HepG2 (cell line): ENCODE measurements around the gene WNT3A. TPM values are rescaled to one million over a fixed set of nuclear protein-coding genes. Genes with fewer than 3 reads are reported as not detected.

Source experiments
- ARNT2 ChIP-seq: sonication (generic); formaldehyde crosslinking; IDR thresholded peaks from 2 replicates; pipeline ENCODE4 v1.8.0; 2022; ENCODE audit warnings: mild to moderate bottlenecking, low read depth, missing genetic modification reagents, moderate library complexity
- HDAC1 ChIP-seq: sonication (generic); formaldehyde crosslinking; IDR thresholded peaks from 2 replicates; pipeline ENCODE4 v1.5.1; 2020; ENCODE audit warnings: mild to moderate bottlenecking, missing genetic modification reagents
- JDP2 ChIP-seq: sonication (generic); formaldehyde crosslinking; IDR thresholded peaks from 2 replicates; pipeline ENCODE4 v1.8.1; 2022; ENCODE audit warnings: missing genetic modification reagents, borderline replicate concordance
- KDM6A ChIP-seq: IDR thresholded peaks from 2 replicates; pipeline ENCODE4 v1.6.1; 2016; ENCODE audit warnings: low read depth
- MED13 ChIP-seq: sonication (generic); formaldehyde crosslinking; IDR thresholded peaks from 2 replicates; pipeline ENCODE4 v1.5.0; 2020; ENCODE audit warnings: missing genetic modification reagents
- NCOA2 ChIP-seq: sonication (generic); formaldehyde crosslinking; IDR thresholded peaks from 2 replicates; pipeline ENCODE4 v1.8.0; 2022; ENCODE audit warnings: inconsistent platforms
- NCOA5 ChIP-seq: sonication (generic); formaldehyde crosslinking; IDR thresholded peaks from 2 replicates; pipeline ENCODE4 v1.4.0; 2020; ENCODE audit warnings: missing genetic modification reagents
- NR2F6 ChIP-seq, 2 experiments: IDR thresholded peaks; 2 replicates each; pipeline ENCODE4 v1.6.1; 2016; ENCODE audit warnings: antibody characterized with exemption in 1 of 2, mild to moderate bottlenecking in 1 of 2
- POLR2G ChIP-seq: fragments of 200-400 bp; formaldehyde crosslinking; IDR thresholded peaks from 2 replicates; pipeline ENCODE4 v1.6.1; 2018; ENCODE audit warnings: mild to moderate bottlenecking, low read depth, low read length, moderate library complexity
- RNF2 ChIP-seq: fragments of 450-650 bp; conservative IDR thresholded peaks from 2 replicates; pipeline ENCODE4 v1.6.1; 2016; ENCODE audit warnings: low read depth
- RXRB ChIP-seq: IDR thresholded peaks from 2 replicates; pipeline ENCODE4 v1.6.1; 2016; ENCODE audit warnings: borderline replicate concordance, missing genetic modification reagents, missing compliant biosample characterization
- ZFY ChIP-seq: sonication (generic); formaldehyde crosslinking; IDR thresholded peaks from 2 replicates; pipeline ENCODE4 v1.4.0; 2020; ENCODE audit warnings: missing genetic modification reagents
- ZNF143 ChIP-seq: sonication (generic); formaldehyde crosslinking; IDR thresholded peaks from 2 replicates; pipeline ENCODE4 v1.4.0; 2020; ENCODE audit warnings: missing genetic modification reagents
- ZNF274 ChIP-seq: sonication (generic); formaldehyde crosslinking; IDR thresholded peaks from 2 replicates; pipeline ENCODE4 v1.5.1; 2020; ENCODE audit warnings: mild to moderate bottlenecking, missing genetic modification reagents
- ZNF761 ChIP-seq: sonication (generic); formaldehyde crosslinking; conservative IDR thresholded peaks from 2 replicates; pipeline ENCODE4 v1.4.0; 2020; ENCODE audit warnings: mild to moderate bottlenecking, missing genetic modification reagents
- ZNF780A ChIP-seq: sonication (generic); formaldehyde crosslinking; IDR thresholded peaks from 2 replicates; pipeline ENCODE4 v1.8.0; 2022; ENCODE audit warnings: mild to moderate bottlenecking, missing genetic modification reagents, moderate library complexity
- ZNF782 ChIP-seq: sonication (generic); formaldehyde crosslinking; IDR thresholded peaks from 2 replicates; pipeline ENCODE4 v1.4.0; 2020; ENCODE audit warnings: missing genetic modification reagents, mild to moderate bottlenecking, borderline replicate concordance
- polyA plus RNA-seq, 8 experiments: library from polyadenylated mRNA; depleted of rRNA in 3 of 8; stranded (reverse) in 7 of 8; unstranded in 1 of 8; fragments of >200 nt; fragmentation: Illumina TruSeq in 4 of 8; extraction: Trizol in 4 of 8; gene quantifications; 2 replicates each; pipeline versions ENCODE4 v1.2.1 to v1.2.3, GENCODE V29; 2011 to 2016; ENCODE audit warnings: low read depth in 4 of 8, missing spikeins in 1 of 8, mixed read lengths in 1 of 8; ENCODE audit not compliant: insufficient read depth in 1 of 8
- total RNA-seq, 5 experiments: library from RNA; depleted of rRNA; stranded (reverse); fragments of >200 nt; fragmentation: Illumina TruSeq; extraction: Trizol; gene quantifications; 2 replicates each; pipeline ENCODE4 v1.2.3, GENCODE V29; 2016; ENCODE audit warnings: low read depth in 1 of 5
- TF ChIP-seq, protein P1 (sequence below): sonication (generic); formaldehyde crosslinking; IDR thresholded peaks from 2 replicates; pipeline ENCODE4 v1.5.0; 2020; ENCODE audit warnings: mild to moderate bottlenecking, missing genetic modification reagents
- TF ChIP-seq, protein P2 (sequence below): sonication (generic); formaldehyde crosslinking; IDR thresholded peaks from 2 replicates; pipeline ENCODE4 v1.4.0; 2020; ENCODE audit warnings: missing genetic modification reagents, borderline replicate concordance
- TF ChIP-seq, protein P3 (sequence below): sonication (generic); formaldehyde crosslinking; IDR thresholded peaks from 2 replicates; pipeline ENCODE4 v1.4.0; 2020; ENCODE audit warnings: missing genetic modification reagents
- TF ChIP-seq, protein P4 (sequence below): sonication (generic); formaldehyde crosslinking; IDR thresholded peaks from 2 replicates; pipeline ENCODE4 v1.5.0; 2020; ENCODE audit warnings: missing genetic modification reagents

WNT3A gene
- total and polyA plus RNA-seq, 2 of the 13 experiments (the other 11 are each of a cell fraction or from before 2014, with no cell fraction given): not detected

DNA sequence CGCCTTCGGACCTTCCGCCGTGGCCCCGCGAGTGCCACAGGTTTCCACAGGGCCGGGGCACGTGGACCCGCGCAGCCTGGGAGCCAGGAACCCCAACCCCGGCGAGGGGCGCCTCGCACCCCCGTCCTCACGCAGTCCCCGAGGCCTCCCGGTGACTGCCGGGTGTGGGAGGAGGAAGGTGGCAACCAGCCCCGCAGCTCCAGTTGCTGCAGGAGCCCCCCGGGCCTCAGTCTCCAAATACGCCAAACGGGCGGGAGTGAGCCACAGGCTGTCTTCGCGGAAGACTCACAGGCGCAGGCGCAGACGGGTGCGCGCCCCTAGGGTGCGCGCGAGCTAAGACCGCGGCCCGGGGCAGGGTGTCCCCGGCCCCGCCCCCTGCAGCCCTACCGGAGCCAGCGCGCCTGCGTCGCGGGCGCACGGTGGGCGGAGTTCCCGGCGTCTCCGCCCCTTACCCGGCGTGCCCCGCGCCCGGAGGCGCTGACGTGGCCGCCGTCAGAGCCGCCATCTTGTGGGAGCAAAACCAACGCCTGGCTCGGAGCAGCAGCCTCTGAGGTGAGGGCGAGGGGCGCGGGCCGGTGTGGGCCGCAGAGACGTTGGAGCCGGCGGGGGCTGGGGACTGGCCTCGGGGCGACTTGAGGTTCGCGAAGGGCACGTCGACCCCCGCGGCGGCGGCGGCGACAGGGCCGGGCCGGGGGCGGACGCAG, 75.6 kb downstream of the WNT3A start, which contains the start of gene ARF1 (continued):
- TF ChIP-seq RNF2 (peak; percentile 73; the same call in 1 of the 2 replicates), ZNF761 (CRISPR knock-in tag) (peak; percentile 68; the same call in 1 of the 2 replicates), POLR2G (peak; percentile 83), RXRB (CRISPR knock-in tag) (no peak), ZNF143 (CRISPR knock-in tag) (peak; percentile 88), ZFY (CRISPR knock-in tag) (peak; percentile 93), ZNF780A (peak; percentile 79; the same call in 1 of the 2 replicates), JDP2 (CRISPR knock-in tag) (peak; percentile 40; the same call in 1 of the 2 replicates), HDAC1 (peak; percentile 82), ARNT2 (CRISPR knock-in tag) (peak; percentile 54; the same call in 1 of the 2 replicates), NR2F6 (IDR thresholded peaks at IDR 0.05) (no peak), NR2F6 (CRISPR knock-in tag; IDR thresholded peaks at IDR 0.05) (no peak), ZNF782 (CRISPR knock-in tag) (peak; percentile 32; the same call in 1 of the 2 replicates), ZNF274 (peak; percentile 78; the same call in 1 of the 2 replicates), MED13 (CRISPR knock-in tag) (0 out of 2 replicates have a peak, but pooled peaks have one; percentile 20), KDM6A (no peak), NCOA2 (0 out of 2 replicates have a peak, but pooled peaks have one; percentile 51), NCOA5 (CRISPR knock-in tag) (no peak)
- TF ChIP-seq, protein P1, sequence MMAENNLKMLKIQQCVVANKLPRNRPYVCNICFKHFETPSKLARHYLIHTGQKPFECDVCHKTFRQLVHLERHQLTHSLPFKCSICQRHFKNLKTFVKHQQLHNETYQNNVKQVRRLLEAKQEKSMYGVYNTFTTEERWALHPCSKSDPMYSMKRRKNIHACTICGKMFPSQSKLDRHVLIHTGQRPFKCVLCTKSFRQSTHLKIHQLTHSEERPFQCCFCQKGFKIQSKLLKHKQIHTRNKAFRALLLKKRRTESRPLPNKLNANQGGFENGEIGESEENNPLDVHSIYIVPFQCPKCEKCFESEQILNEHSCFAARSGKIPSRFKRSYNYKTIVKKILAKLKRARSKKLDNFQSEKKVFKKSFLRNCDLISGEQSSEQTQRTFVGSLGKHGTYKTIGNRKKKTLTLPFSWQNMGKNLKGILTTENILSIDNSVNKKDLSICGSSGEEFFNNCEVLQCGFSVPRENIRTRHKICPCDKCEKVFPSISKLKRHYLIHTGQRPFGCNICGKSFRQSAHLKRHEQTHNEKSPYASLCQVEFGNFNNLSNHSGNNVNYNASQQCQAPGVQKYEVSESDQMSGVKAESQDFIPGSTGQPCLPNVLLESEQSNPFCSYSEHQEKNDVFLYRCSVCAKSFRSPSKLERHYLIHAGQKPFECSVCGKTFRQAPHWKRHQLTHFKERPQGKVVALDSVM (CRISPR knock-in tag): peak; percentile 36; the same call in 1 of the 2 replicates
- TF ChIP-seq, protein P2, sequence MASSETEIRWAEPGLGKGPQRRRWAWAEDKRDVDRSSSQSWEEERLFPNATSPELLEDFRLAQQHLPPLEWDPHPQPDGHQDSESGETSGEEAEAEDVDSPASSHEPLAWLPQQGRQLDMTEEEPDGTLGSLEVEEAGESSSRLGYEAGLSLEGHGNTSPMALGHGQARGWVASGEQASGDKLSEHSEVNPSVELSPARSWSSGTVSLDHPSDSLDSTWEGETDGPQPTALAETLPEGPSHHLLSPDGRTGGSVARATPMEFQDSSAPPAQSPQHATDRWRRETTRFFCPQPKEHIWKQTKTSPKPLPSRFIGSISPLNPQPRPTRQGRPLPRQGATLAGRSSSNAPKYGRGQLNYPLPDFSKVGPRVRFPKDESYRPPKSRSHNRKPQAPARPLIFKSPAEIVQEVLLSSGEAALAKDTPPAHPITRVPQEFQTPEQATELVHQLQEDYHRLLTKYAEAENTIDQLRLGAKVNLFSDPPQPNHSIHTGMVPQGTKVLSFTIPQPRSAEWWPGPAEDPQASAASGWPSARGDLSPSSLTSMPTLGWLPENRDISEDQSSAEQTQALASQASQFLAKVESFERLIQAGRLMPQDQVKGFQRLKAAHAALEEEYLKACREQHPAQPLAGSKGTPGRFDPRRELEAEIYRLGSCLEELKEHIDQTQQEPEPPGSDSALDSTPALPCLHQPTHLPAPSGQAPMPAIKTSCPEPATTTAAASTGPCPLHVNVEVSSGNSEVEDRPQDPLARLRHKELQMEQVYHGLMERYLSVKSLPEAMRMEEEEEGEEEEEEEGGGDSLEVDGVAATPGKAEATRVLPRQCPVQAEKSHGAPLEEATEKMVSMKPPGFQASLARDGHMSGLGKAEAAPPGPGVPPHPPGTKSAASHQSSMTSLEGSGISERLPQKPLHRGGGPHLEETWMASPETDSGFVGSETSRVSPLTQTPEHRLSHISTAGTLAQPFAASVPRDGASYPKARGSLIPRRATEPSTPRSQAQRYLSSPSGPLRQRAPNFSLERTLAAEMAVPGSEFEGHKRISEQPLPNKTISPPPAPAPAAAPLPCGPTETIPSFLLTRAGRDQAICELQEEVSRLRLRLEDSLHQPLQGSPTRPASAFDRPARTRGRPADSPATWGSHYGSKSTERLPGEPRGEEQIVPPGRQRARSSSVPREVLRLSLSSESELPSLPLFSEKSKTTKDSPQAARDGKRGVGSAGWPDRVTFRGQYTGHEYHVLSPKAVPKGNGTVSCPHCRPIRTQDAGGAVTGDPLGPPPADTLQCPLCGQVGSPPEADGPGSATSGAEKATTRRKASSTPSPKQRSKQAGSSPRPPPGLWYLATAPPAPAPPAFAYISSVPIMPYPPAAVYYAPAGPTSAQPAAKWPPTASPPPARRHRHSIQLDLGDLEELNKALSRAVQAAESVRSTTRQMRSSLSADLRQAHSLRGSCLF (CRISPR knock-in tag): 0 out of 2 replicates have a peak, but pooled peaks have one; percentile 51
- TF ChIP-seq, protein P3, sequence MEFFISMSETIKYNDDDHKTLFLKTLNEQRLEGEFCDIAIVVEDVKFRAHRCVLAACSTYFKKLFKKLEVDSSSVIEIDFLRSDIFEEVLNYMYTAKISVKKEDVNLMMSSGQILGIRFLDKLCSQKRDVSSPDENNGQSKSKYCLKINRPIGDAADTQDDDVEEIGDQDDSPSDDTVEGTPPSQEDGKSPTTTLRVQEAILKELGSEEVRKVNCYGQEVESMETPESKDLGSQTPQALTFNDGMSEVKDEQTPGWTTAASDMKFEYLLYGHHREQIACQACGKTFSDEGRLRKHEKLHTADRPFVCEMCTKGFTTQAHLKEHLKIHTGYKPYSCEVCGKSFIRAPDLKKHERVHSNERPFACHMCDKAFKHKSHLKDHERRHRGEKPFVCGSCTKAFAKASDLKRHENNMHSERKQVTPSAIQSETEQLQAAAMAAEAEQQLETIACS (CRISPR knock-in tag): peak; percentile 93
- TF ChIP-seq, protein P4, sequence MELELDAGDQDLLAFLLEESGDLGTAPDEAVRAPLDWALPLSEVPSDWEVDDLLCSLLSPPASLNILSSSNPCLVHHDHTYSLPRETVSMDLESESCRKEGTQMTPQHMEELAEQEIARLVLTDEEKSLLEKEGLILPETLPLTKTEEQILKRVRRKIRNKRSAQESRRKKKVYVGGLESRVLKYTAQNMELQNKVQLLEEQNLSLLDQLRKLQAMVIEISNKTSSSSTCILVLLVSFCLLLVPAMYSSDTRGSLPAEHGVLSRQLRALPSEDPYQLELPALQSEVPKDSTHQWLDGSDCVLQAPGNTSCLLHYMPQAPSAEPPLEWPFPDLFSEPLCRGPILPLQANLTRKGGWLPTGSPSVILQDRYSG: 0 out of 2 replicates have a peak, but pooled peaks have one; percentile 20
